Neutrophil (primary cell): ENCODE results near the gene FOSB.

Experiments used
- H3K27ac ChIP-seq: fragments of 200-600 bp; sonication (generic); 2 replicates; pipeline ENCODE4 v1.5.1; 2016; ENCODE audit warnings: mild to moderate bottlenecking, moderate library complexity
- H3K27me3 ChIP-seq: fragments of 200-600 bp; sonication (generic); 2 replicates; pipeline ENCODE4 v1.6.0; 2016; ENCODE audit warnings: mild to moderate bottlenecking
- H3K36me3 ChIP-seq: fragments of 200-600 bp; sonication (generic); 2 replicates; pipeline ENCODE4 v1.5.1; 2017
- H3K4me1 ChIP-seq, 2 experiments: fragments of 200-600 bp in 1 of 2; sonication (generic) in 1 of 2; 1 replicate in 1 of 2; 2 replicates in 1 of 2; pipeline versions ENCODE4 v1.5.1 to v1.6.1; 2013 to 2016; ENCODE audit warnings: low read depth in 1 of 2, low read length in 1 of 2, mild to moderate bottlenecking in 1 of 2, moderate library complexity in 1 of 2; ENCODE audit not compliant: control insufficient read depth in 1 of 2, insufficient read depth in 1 of 2
- H3K4me3 ChIP-seq, 2 experiments: fragments of 200-600 bp in 1 of 2; sonication (generic) in 1 of 2; 1 replicate in 1 of 2; 2 replicates in 1 of 2; pipeline ENCODE4 v1.5.1; 2013 to 2016; ENCODE audit warnings: low read depth in 1 of 2, low read length in 1 of 2, mild to moderate bottlenecking in 1 of 2, moderate library complexity in 1 of 2
- H3K9me3 ChIP-seq: fragments of 200-600 bp; sonication (generic); 2 replicates; pipeline ENCODE4 v1.5.1; 2016
- CTCF ChIP-seq: fragments of 200-600 bp; sonication (generic); IDR thresholded peaks from 2 replicates; pipeline ENCODE4 v1.5.1; 2016; ENCODE audit warnings: antibody characterized with exemption

Gene FOSB

GRCh38 chr19:45469945-45470761 is 2.4 kb downstream of the FOSB start:
- Histone ChIP-seq H3K9me3 (no peaks in the 10 kb centered on the region), H3K4me3 (peak overlapping the region; percentile 66 to 73), H3K27ac (peak overlapping the region; percentile 91), H3K36me3 (no peaks in the 10 kb centered on the region), H3K4me1 (peaks cover 37 to 44% of the 10 kb centered on the region in 2 experiments), H3K27me3 (peaks cover 77% of the 10 kb centered on the region)
- TF ChIP-seq CTCF, result no peak

GRCh38 chr19:45470762-45471081 is 2.9 kb downstream of the FOSB start:
- no peak for TF ChIP-seq CTCF
- Histone ChIP-seq H3K27ac (no peak overlapping the region), H3K4me3 (no peak overlapping the region), H3K4me1 (peaks cover 37 to 44% of the 10 kb centered on the region in 2 experiments), H3K9me3 (no peaks in the 10 kb centered on the region), H3K27me3 (peaks cover 77% of the 10 kb centered on the region), H3K36me3 (no peaks in the 10 kb centered on the region)

GRCh38 chr19:45471111-45471930 is 3.5 kb downstream of the FOSB start:
- Histone ChIP-seq H3K4me1 (peaks cover 37 to 44% of the 10 kb centered on the region in 2 experiments), H3K9me3 (no peaks in the 10 kb centered on the region), H3K36me3 (no peaks in the 10 kb centered on the region), H3K4me3 (no peak overlapping the region), H3K27ac (no peak overlapping the region), H3K27me3 (peaks cover 77% of the 10 kb centered on the region)
- no peak for TF ChIP-seq CTCF

- H3K4me3 ChIP-seq, result peak overlapping the region in 1 of 2 experiments; percentile 15
Observed at GRCh38 chr19:45471931-45472562, 4.3 kb downstream of the FOSB start.

More at GRCh38 chr19:45471931-45472562, 4.3 kb downstream of the FOSB start:
- peaks cover 77% of the 10 kb centered on the region for H3K27me3 ChIP-seq
- H3K36me3 ChIP-seq, result no peaks in the 10 kb centered on the region
- no peaks in the 10 kb centered on the region for H3K9me3 ChIP-seq
- no peak for TF ChIP-seq CTCF
- peaks cover 35 to 42% of the 10 kb centered on the region in 2 experiments for H3K4me1 ChIP-seq
- H3K27ac ChIP-seq, result peak overlapping the region; percentile 54
